Sigmoid colon (tissue), 7 donors: Measurements from ENCODE around the gene ITSN2. TPM values are rescaled to one million over a fixed set of nuclear protein-coding genes. Genes with fewer than 3 reads are reported as not detected.
A peak's percentile ranks its signal among the peaks of the same experiment; 100 is the strongest.

Experiments
- DNase-seq: peaks from one replicate; pipeline ENCODE4 v3.0.0-alpha.2; 2019
- H3K27ac ChIP-seq, 4 donors: fragments of 200-600 bp; sonication (generic); one replicate each; pipeline ENCODE4 v1.5.1; 2016 to 2019; ENCODE audit warnings: mild to moderate bottlenecking in 1 of 4
- H3K27me3 ChIP-seq, 3 donors: fragments of 200-600 bp; sonication (generic); one replicate each; pipeline ENCODE4 v1.5.1; 2019; ENCODE audit warnings: mild to moderate bottlenecking in 1 of 3
- H3K36me3 ChIP-seq, 4 donors: fragments of 200-600 bp; sonication (generic); one replicate each; pipeline ENCODE4 v1.5.1; 2016 to 2019
- H3K4me1 ChIP-seq, 4 donors: fragments of 200-600 bp; sonication (generic); one replicate each; pipeline ENCODE4 v1.5.1; 2017 to 2019
- H3K4me3 ChIP-seq, 4 donors: fragments of 200-600 bp; sonication (generic); one replicate each; pipeline ENCODE4 v1.5.1; 2017 to 2019; ENCODE audit warnings: mild to moderate bottlenecking in 2 of 4, moderate library complexity in 1 of 4
- H3K9me3 ChIP-seq, 4 donors: fragments of 200-600 bp in 3 of 4; sonication (generic) in 3 of 4; one replicate each; pipeline versions ENCODE4 v1.5.1 to v1.6.1; 2013 to 2019
- CTCF ChIP-seq, 4 experiments: fragments of 450-650 bp in 3 of 4; fragments of 200-600 bp in 1 of 4; IDR thresholded peaks; one replicate each; pipeline ENCODE4 v1.5.1; 2016 to 2019; ENCODE audit warnings: antibody characterized with exemption in 4 of 4, mild to moderate bottlenecking in 3 of 4, moderate library complexity in 2 of 4
- EP300 ChIP-seq, 4 donors: sonication (generic); formaldehyde crosslinking; IDR thresholded peaks; one replicate each; pipeline ENCODE4 v1.6.1; 2017; ENCODE audit warnings: antibody characterized with exemption in 4 of 4
- POLR2A ChIP-seq, 2 donors: fragments of 450-650 bp; IDR thresholded peaks; one replicate each; pipeline ENCODE4 v1.6.1; 2016; ENCODE audit warnings: antibody characterized with exemption in 2 of 2, mild to moderate bottlenecking in 2 of 2, moderate library complexity in 2 of 2
- POLR2AphosphoS5 ChIP-seq, 4 donors: sonication (generic); formaldehyde crosslinking; IDR thresholded peaks; one replicate each; pipeline ENCODE4 v1.6.1; 2017; ENCODE audit warnings: antibody characterized with exemption in 4 of 4
- WGBS, 2 donors: extraction: QIAGEN DNeasy Blood & Tissue Kit; methylation state at CpG; one replicate each; pipeline ENCODE4 v1.1.7; 2013; 5-methylcytosine and 5-hydroxymethylcytosine counted together
- intact Hi-C: fragments of 100-400 bp; cut with DNase I; formaldehyde crosslinking; loops from one replicate; pipeline ENCODE4 v1.15.1; 2023
- polyA plus RNA-seq, 3 donors: library from polyadenylated mRNA; stranded (reverse); fragments of 200-250 nt; gene quantifications; one replicate each; pipeline ENCODE4 v1.2.3, GENCODE V29; 2013
- total RNA-seq, 4 donors: library from RNA; depleted of rRNA; stranded (reverse); fragments of >200 nt; gene quantifications; one replicate each; pipeline ENCODE4 v1.1.0, GENCODE V29; 2016
- donor health status: healthy with polysubstance abuse.
- donor health status: Bipolar disorder and iron deficiency.
- donor health status: healthy.

The ITSN2 gene
- total and polyA plus RNA-seq, 7 donors, result 19.2 to 73.6 (median 56.0) TPM

DNA sequence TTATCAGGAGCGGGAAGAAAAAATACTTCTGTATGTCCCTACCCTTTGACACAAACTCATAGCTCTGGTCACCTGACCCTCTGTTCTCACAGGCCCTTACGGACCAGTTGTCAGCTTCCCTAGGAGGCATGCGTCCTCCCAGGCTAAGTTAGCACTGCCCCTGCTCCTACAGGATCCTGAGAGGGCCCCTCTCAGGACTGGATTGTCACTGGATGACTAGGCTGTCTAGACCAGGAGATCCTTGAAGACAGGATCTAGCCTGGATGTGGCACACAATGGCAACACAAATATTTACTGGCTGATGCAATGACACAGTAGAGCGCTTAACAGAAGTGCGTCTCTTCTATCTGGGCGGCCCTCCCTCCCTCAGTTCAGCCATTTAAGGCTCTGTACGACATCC is 177.8 kb downstream of the ITSN2 start:
- Histone ChIP-seq H3K4me1 (no peaks in the 10 kb centered on the region), H3K27me3 (no peaks in the 10 kb centered on the region), H3K9me3 (no peaks in the 10 kb centered on the region), H3K36me3 (no peaks in the 10 kb centered on the region), H3K27ac (no peak overlapping the region), H3K4me3 (no peak overlapping the region)
- intact Hi-C loops, result no loop called here
- no peak for TF ChIP-seq POLR2AphosphoS5 (IDR thresholded peaks at IDR 0.05)
- TF ChIP-seq POLR2A (IDR thresholded peaks at IDR 0.05), result no peak
- no peak for TF ChIP-seq EP300 (IDR thresholded peaks at IDR 0.05)
- no peak for TF ChIP-seq CTCF (IDR thresholded peaks at IDR 0.05)
- no peak for DNase-seq
- WGBS, 2 donors, result 95 to 96% methylated on average over 7 of the region's 7 CpGs

DNA sequence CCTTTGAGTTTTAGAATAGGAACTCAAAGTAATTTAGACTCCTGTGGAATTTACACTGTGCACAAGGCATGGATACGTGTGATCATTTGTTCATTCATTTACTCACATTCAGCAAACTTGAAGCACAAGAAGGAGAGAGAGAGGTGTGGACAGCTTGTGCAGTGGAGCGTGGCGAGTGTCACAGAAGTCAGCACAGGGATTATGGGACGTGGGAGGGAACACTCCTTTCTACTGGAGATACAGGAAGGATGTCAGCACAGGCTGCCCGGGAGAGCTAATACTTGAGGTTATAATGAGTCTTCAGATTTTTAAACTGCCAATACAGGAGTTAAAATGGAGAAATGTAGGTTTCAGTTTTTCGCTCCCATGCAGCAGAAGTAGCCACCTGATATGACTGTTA is 178.5 kb downstream of the ITSN2 start:
- Histone ChIP-seq H3K4me3 (no peak overlapping the region), H3K27ac (no peak overlapping the region), H3K36me3 (no peaks in the 10 kb centered on the region), H3K4me1 (no peaks in the 10 kb centered on the region), H3K9me3 (no peaks in the 10 kb centered on the region), H3K27me3 (no peaks in the 10 kb centered on the region)
- TF ChIP-seq EP300 (IDR thresholded peaks at IDR 0.05) (no peak), CTCF (IDR thresholded peaks at IDR 0.05) (no peak), POLR2A (IDR thresholded peaks at IDR 0.05) (no peak), POLR2AphosphoS5 (IDR thresholded peaks at IDR 0.05) (no peak)
- no peak for DNase-seq
- intact Hi-C loops, result no loop called here
- whole genome bisulfite sequencing, 2 donors, result 79 to 87% methylated on average over 6 of the region's 6 CpGs

DNA sequence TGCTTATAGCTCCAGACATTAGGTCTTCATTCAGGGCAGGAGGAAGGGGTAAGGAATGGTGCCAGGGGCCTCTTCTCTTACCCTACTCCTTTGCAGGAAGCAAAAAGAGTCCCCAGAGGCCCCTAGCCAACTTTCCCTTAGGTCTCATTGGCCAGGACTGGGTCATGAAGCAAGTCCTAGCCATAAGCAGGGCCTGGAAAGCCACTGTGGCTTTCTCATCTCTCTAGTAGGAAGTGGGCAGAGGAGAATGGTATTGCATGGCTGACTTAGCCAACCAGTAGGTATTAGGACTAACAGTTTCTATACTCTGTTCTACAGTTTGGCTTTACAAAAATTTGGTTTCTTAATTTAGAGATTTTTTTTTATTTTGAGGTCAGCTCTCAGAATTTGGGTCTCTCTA is 180.7 kb downstream of the ITSN2 start:
- no peaks in the 10 kb centered on the region for H3K4me1 ChIP-seq
- intact Hi-C loops, result no loop called here
- H3K27me3 ChIP-seq, result peaks cover 0 to 4% (median 2%) of the 10 kb centered on the region in 3 donors
- no peaks in the 10 kb centered on the region for H3K9me3 ChIP-seq
- no peak overlapping the region for H3K4me3 ChIP-seq
- DNase-seq, result no peak
- H3K27ac ChIP-seq, result no peak overlapping the region
- no peaks in the 10 kb centered on the region for H3K36me3 ChIP-seq
- TF ChIP-seq POLR2AphosphoS5 (IDR thresholded peaks at IDR 0.05), result no peak
- TF ChIP-seq POLR2A (IDR thresholded peaks at IDR 0.05), result no peak
- TF ChIP-seq CTCF (IDR thresholded peaks at IDR 0.05), result no peak
- TF ChIP-seq EP300 (IDR thresholded peaks at IDR 0.05), result no peak

GRCh38 chr2:24176326-24176725 is 184.0 kb downstream of the ITSN2 start:
- 88 to 92% methylated on average over 1 of the region's 1 CpG for WGBS, 2 donors
- Histone ChIP-seq H3K4me3 (no peak overlapping the region), H3K9me3 (no peaks in the 10 kb centered on the region), H3K36me3 (no peaks in the 10 kb centered on the region), H3K27me3 (peaks cover 0 to 26% (median 3%) of the 10 kb centered on the region in 3 donors), H3K27ac (no peak overlapping the region), H3K4me1 (no peaks in the 10 kb centered on the region)
- no peak for DNase-seq
- TF ChIP-seq EP300 (IDR thresholded peaks at IDR 0.05) (no peak), POLR2A (IDR thresholded peaks at IDR 0.05) (no peak), POLR2AphosphoS5 (IDR thresholded peaks at IDR 0.05) (no peak), CTCF (IDR thresholded peaks at IDR 0.05) (no peak)
- intact Hi-C loops, result no loop called here

DNA sequence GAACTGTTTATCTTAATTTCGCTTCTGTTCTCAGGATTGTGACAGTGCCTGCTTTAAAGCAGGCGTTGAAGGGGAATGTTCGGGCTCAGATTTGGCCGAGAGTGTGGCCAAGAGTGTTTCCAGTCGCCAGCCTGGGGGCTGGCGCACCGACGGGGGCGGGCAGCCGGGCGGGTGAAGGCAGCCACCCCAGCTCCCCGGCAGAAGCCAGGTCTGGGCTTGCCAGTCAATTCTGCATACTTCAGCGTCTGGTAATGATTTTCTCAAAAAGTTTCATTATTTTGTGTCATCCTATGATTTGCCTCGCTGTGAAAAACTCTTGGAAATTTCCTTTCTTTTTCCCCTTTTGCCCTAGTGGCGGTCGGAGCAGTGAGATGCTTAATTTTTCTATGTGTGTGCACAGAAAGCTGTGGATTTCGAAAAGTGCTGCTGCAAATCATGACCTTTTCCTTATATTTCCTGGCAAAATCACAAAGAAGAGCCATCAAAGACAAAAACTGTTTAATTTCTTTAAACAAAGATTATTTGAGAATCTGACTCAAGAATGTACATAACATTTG is 184.6 kb downstream of the ITSN2 start:
- intact Hi-C loops, result no loop called here
- Histone ChIP-seq H3K27ac (no peak overlapping the region), H3K9me3 (no peaks in the 10 kb centered on the region), H3K4me1 (no peaks in the 10 kb centered on the region), H3K4me3 (peak overlapping the region in 1 of 4 donors; percentile 17), H3K36me3 (no peaks in the 10 kb centered on the region), H3K27me3 (peaks cover 0 to 26% (median 3%) of the 10 kb centered on the region in 3 donors)
- TF ChIP-seq POLR2A (IDR thresholded peaks at IDR 0.05) (no peak), CTCF (IDR thresholded peaks at IDR 0.05) (no peak), POLR2AphosphoS5 (IDR thresholded peaks at IDR 0.05) (no peak), EP300 (IDR thresholded peaks at IDR 0.05) (no peak)
- no peak for DNase-seq
- WGBS, 2 donors, result 87 to 93% methylated on average over 17 of the region's 17 CpGs
